ENCODE results near the gene MYBBP1A.
"Not testable (repeated sequence)": the region's sequence is repeated elsewhere in the genome, so short reads cannot be mapped to it uniquely, and the experiment has no call there.

Gene MYBBP1A, protein sequence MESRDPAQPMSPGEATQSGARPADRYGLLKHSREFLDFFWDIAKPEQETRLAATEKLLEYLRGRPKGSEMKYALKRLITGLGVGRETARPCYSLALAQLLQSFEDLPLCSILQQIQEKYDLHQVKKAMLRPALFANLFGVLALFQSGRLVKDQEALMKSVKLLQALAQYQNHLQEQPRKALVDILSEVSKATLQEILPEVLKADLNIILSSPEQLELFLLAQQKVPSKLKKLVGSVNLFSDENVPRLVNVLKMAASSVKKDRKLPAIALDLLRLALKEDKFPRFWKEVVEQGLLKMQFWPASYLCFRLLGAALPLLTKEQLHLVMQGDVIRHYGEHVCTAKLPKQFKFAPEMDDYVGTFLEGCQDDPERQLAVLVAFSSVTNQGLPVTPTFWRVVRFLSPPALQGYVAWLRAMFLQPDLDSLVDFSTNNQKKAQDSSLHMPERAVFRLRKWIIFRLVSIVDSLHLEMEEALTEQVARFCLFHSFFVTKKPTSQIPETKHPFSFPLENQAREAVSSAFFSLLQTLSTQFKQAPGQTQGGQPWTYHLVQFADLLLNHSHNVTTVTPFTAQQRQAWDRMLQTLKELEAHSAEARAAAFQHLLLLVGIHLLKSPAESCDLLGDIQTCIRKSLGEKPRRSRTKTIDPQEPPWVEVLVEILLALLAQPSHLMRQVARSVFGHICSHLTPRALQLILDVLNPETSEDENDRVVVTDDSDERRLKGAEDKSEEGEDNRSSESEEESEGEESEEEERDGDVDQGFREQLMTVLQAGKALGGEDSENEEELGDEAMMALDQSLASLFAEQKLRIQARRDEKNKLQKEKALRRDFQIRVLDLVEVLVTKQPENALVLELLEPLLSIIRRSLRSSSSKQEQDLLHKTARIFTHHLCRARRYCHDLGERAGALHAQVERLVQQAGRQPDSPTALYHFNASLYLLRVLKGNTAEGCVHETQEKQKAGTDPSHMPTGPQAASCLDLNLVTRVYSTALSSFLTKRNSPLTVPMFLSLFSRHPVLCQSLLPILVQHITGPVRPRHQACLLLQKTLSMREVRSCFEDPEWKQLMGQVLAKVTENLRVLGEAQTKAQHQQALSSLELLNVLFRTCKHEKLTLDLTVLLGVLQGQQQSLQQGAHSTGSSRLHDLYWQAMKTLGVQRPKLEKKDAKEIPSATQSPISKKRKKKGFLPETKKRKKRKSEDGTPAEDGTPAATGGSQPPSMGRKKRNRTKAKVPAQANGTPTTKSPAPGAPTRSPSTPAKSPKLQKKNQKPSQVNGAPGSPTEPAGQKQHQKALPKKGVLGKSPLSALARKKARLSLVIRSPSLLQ (N-terminal part only)

GRCh38 chr17:4554997-4555799 lies at the start of gene MYBBP1A:
Gene MYBBP1A (minus strand): TSS chr17:4555384. CDS start chr17:4555324, 60 bp downstream.
- DNase-seq (ENCODE audit: low read depth in 3 of 3) = peak; percentile 94 to 97 (median 95)

DNA sequence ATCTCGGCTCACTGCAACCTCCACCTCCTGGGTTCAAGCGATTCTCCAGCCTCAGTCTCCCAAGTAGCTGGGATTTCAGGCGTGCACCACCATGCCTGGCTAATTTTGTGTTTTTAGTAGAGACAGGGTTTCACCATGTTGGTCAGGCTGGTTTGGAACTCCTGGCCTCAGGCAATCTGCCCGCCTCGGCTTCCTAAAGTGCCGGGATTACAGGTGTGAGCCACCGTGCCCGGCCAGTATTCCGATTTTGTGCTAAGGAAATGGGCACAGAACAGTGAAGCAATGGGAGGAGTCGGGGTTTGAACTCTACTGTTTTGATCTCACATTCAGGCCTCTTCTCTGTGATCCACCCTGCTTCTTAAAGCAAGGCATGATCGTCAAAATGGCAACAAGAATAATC lies 49.6 kb upstream of the MYBBP1A start:
- DNase-seq (ENCODE audit: low read depth in 3 of 3) = not testable (repeated sequence)

DNA sequence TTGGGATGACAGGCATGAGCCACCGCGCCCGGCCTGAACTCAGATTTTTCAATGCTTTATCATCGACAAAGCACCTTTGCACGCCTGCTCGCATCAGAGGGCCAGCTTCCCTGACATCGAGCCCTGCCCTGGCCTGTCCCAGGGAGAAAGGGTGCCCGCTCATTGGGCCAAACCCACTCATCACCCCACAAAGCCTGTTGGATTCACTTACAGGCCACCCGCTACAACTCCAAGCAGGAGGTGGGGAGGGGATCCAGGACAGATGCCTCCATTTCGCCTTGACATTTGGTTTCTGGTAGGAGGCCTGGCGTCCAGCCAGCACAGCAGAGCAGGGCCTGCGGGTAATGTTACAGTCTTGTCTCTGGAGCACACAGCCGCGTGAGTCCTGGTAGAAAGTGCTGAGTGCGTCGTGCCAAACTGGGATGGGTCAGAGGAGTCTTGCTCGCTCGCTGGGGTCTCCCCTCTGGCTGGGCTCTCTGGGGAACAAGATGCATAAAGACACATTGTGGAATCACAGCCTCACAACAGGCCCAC lies 49.0 kb upstream of the MYBBP1A start:
- DNase-seq (ENCODE audit: low read depth in 3 of 3) = no peak

GRCh38 chr17:4602041-4602440 lies 46.9 kb upstream of the MYBBP1A start:
- DNase-seq (ENCODE audit: low read depth in 3 of 3) = no peak

DNA sequence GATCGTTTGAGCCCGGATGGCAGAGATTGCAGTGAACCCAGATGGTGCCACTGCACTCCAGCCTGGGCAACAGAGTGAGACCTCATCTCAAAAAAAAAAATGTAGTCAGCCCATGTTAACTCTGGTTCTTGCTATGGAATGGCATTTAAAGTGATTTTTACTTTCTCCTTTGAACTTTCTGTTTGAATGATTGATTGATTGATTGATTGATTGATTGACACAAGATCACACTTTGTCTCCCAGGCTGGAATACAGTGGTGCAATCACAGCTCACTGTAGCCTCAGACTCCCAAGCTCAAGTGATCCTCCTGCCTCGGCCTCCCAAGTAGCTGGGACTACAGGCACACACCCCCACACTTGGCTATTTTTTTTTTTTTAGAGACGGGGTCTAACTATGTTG lies 46.1 kb upstream of the MYBBP1A start:
- no peak for DNase-seq (ENCODE audit: low read depth in 3 of 3)

- DNase-seq (ENCODE audit: low read depth in 3 of 3) = no peak
Observed at GRCh38 chr17:4600563-4600962, 45.4 kb upstream of the MYBBP1A start.

DNA sequence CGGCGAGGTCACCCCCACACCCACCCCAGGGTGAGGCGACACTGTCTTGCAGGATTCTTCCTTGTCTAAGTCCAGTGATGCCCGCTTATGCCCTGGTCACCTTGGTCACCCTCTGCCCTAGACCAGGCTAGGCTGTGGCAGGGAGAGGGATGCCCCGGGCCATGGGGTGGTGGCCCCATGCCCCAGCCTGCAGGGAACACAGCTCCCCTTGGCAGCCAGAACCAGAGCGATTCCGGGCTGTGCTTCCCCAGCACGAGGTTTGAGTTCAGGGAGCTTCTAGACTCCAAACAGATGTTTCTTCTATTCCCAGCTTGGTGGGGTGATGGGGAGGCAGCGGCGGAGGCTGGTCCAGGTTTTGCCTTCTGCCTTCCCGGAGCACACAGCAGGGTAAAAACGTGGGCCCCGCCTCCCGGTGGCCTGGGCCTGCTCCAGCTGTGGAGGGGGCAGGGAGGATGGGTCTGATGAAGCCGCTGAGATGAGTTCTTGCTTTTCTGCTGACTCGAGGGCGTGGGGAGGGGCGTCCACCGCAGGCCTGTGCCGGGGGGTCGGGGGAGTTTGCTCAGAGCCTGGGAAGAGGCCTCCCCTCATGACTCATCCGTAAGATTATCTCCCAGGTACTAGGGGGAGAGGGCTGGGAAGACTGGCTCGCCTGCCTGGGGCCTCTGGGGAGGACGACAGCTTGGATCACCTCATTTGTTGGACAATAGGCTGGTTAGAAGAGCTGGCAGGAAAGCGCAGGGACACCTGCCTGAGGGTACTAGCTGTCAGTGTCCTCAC lies 44.5 kb upstream of the MYBBP1A start:
- no peak for DNase-seq (ENCODE audit: low read depth in 3 of 3)

DNA sequence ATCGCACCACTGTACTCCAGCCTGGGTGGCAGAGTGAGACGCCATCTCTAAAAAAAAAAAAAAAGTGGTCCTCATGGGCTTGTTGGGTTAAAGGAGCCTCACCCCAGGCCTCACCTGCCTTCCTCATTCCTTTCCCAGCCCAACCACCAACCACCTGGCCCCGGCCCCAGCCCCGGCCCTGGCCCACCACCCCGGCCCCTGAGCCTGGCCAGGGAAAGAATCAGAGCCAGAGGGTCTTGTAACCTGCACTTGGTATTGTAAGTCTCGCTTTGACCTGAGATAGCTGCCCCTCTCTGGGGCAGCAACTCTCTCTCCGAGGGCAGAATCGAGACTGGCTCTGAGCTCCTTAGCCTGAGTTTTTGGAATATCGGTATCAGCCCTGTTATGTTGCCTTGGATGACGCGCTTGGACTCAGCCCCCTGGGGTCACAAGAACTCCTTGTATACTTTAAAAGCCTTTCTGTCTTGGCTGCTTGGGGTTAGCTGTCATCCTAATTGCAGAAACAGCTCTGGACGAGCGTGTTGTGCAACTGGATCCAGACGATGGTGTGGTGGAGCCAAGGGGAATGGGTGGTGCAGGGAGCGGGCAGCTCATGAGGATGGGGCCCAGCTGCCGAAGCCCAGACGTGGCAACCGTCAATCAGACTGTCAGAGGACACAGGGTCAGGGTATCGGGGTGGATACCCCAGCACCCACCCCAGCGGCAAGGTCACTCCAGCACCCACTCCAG lies 43.8 kb upstream of the MYBBP1A start:
- DNase-seq (ENCODE audit: low read depth in 3 of 3) = no peak

DNA sequence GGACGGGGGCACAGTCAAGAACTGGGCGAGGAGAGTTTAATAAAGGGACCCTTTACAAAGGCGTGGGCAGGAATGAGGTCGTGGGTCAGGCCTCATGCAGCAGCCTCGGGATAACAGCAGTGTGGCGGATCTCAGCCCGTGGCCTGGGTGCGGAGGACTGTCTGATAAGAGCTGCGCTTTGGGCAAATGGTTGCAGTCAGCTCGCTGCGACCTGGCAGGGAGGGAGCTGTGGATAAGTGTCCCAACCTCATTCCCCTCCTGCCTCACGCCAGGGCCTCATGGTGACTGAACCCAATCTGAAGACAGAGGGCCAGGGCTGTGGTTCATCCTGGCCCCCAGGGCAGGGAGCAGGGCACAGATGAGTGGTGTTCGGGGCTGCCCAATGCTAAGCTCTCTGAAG lies 42.8 kb upstream of the MYBBP1A start:
- no peak for DNase-seq (ENCODE audit: low read depth in 3 of 3)

GRCh38 chr17:4596636-4597380 lies 41.6 kb upstream of the MYBBP1A start:
- no peak for DNase-seq (ENCODE audit: low read depth in 3 of 3)

GRCh38 chr17:4595685-4596342 lies 40.6 kb upstream of the MYBBP1A start:
- DNase-seq (ENCODE audit: low read depth in 3 of 3) = not testable (repeated sequence)

DNA sequence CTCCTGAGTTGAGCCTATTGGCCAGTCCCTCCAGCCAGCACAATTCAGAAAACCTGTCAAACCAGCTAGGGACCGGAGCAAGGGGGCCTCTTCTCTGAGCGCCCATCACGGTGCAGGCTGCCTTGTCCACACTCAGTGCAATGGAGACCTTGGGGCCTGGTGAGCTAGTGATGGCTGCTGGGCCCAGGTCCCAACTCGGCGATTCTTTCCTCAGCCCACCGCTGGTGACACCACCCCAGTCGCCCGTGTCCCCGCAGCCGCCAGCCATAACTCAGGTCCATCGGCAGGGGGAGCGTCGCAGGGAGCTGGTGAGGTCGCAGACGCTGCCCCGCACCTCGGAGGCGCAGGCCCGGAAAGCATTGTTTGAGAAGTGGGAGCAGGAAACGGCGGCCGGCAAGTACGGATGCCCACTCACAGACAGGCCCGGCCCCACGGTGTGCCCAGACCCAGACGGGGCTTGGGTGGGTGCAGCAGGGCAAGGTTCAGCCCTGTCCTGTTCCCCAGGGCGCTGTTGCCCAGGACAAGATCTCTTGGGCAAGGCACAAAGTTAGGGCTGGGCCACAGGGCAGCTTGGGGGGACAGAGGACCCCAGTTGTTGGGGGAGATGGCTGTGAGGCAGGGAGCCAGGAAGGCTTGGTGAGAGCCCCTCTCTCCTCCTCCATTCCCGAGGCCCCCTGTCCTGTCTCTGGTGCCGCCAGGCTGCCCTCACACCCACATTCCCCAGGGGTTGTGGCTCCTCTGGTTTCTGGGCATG lies 39.9 kb upstream of the MYBBP1A start:
- peak in 1 of 3 experiments; percentile 14 for DNase-seq (ENCODE audit: low read depth in 3 of 3)

GRCh38 chr17:4594406-4594805 lies 39.2 kb upstream of the MYBBP1A start:
- no peak for DNase-seq (ENCODE audit: low read depth in 3 of 3)

DNA sequence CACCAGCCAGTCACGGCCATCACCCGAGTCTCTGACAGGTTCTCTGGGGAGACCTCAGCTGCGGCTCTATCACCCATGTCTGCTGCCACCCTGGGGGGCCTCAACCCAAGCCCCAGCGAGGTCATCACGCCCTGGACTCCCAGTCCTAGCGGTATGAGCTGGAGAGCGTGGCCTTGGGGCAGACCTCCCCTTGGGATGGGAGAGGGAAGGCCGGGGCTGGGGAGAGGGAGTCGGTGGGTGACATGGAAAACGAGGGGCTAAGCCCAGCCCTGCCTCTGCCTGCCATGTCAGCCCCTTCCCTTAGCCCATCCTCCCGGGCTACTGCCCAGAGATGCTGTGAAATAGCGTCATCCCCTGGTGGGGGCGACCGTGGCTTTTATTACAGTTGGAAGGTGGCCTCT lies 37.8 kb upstream of the MYBBP1A start:
- no peak for DNase-seq (ENCODE audit: low read depth in 3 of 3)

GRCh38 chr17:4592240-4593005 lies 37.2 kb upstream of the MYBBP1A start:
- no peak for DNase-seq (ENCODE audit: low read depth in 3 of 3)

DNA sequence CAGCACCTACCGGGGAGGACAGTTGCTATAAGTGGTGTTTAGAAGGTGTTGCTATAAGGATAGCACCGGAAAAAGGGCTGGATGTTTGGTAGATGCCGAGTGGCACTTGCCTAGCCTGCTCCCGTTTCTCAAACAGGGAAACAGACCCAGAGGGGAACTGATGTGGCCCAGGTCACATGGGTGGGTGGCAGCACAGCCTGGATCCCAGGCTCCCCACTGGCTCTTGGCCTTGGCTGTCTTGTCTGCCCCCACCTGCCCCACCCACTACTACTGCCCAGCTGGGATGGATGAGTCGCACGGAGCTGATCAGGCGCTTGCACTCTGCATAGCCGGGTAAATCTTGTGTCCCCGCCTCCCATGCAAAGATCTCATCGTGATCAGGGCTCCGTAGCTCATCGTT lies 36.3 kb upstream of the MYBBP1A start:
- DNase-seq (ENCODE audit: low read depth in 3 of 3) = no peak

Measured in stimulated activated CD4-positive, alpha-beta T cell treated with anti-CD3 and anti-CD28 coated beads, TNF-alpha, amount 100 ng/mL, for 4 hours (primary cell).